RPMI8226 (cell line): ENCODE measurements around the gene HPGD.

Experiments used
- DNase-seq: peaks from one replicate; pipeline ENCODE4 v3.0.0-alpha.2; 2015

HPGD gene

GRCh38 chr4:174464949-174465348, 57.3 kb downstream of the HPGD start:
- DNase-seq, result no peak

- no peak for DNase-seq
Measured at GRCh38 chr4:174461466-174462106, 60.7 kb downstream of the HPGD start.

GRCh38 chr4:174460684-174461083, 61.6 kb downstream of the HPGD start:
- no peak for DNase-seq

- no peak for DNase-seq
Measured at GRCh38 chr4:174457468-174457867, 64.8 kb downstream of the HPGD start.

GRCh38 chr4:174454815-174455473, 67.3 kb downstream of the HPGD start:
- no peak for DNase-seq

GRCh38 chr4:174451718-174452296, 70.5 kb downstream of the HPGD start:
- DNase-seq, result no peak

- no peak for DNase-seq
Measured at GRCh38 chr4:174450786-174451125, 71.5 kb downstream of the HPGD start.

GRCh38 chr4:174449944-174450785, 72.1 kb downstream of the HPGD start:
- no peak for DNase-seq

- DNase-seq, result no peak
Measured at GRCh38 chr4:174449152-174449551, 73.1 kb downstream of the HPGD start.

GRCh38 chr4:174444390-174444789, 77.9 kb downstream of the HPGD start:
- no peak for DNase-seq
